ENCODE measurements around the gene LTB4R. TPM values are rescaled to one million over a fixed set of nuclear protein-coding genes. Genes with fewer than 3 reads are reported as not detected.

LTB4R gene
- total and polyA plus RNA-seq, 2 donors from 2014 or later, result 4.6 to 9.3 TPM

DNA sequence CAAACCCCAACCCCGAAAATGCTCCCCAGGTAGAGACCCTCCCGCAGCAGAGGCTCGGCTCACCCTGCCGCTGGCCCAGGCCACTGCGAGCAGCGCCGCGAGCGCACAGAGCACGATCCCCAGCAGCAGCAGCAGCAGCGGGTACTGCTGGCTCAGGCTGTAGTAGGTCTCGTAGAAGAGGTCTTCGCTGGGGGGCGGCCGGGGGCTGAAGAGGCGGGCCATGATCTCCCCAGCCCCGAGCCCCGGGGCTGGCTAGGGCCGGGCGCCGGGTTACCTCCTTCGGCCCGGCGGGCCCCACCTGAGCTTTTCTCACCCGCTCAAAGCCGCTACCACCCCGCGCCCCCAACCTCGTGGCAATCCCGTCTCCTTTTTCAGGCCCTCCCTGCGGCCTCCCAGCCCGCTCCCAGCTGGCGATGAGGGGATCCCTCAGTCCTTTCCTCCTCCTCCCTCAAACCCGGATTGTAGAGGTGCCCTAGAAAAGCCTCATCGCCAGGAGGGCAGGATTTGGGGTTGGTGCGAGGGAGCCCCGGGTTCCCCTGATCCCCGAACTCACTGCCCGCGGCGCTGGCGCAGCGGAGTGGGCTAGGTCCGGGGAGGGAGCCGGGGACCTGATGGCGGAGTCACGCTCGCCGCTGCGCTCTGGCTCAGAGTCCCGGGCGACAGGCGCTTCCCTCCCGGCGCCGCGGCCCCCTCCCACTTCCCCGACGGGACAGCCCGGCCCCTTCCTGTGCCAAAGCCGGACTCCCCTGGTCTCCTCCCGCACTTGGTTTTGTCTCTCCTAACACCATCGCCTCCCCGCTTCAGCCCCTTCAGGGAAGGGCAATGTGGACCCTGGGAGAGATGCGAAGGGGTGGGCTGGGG, 23.4 kb downstream of the LTB4R start, which contains the start of gene ADCY4:
Gene ADCY4, minus strand, starts transcription at position 641 of the 861 bp plus-strand sequence. Its CDS starts 419 bp downstream, at position 222.
- Histone ChIP-seq H3K4me1 (ENCODE audit: control insufficient read depth in 2 of 3, insufficient read depth in 2 of 3, low read depth in 1 of 3, low read length in 3 of 3) (peaks cover 0 to 19% (median 10%) of the 10 kb centered on the region in 3 donors), H3K9me3 (ENCODE audit: control insufficient read depth in 2 of 3, insufficient read depth in 1 of 3, low read length in 3 of 3) (no peaks in the 10 kb centered on the region), H3K9ac (ENCODE audit: low read length in 3 of 3) (peak within 1 kb of the TSS in 2 of 3 donors; percentile 29 to 55), H3K4me3 (ENCODE audit: low read length in 3 of 3) (peak within 1 kb of the TSS; percentile 46 to 51 (median 50)), H3K27ac (ENCODE audit: low read depth in 2 of 2, low read length in 2 of 2) (peak within 1 kb of the TSS; percentile 48 to 76), H3K27me3 (ENCODE audit: control insufficient read depth, insufficient read depth, low read length) (peaks cover 14% of the 10 kb centered on the region), H3K36me3 (ENCODE audit: control insufficient read depth in 2 of 3, insufficient read depth in 3 of 3, low read length in 3 of 3) (no peaks in the 10 kb centered on the region)
- TF ChIP-seq, protein P1, sequence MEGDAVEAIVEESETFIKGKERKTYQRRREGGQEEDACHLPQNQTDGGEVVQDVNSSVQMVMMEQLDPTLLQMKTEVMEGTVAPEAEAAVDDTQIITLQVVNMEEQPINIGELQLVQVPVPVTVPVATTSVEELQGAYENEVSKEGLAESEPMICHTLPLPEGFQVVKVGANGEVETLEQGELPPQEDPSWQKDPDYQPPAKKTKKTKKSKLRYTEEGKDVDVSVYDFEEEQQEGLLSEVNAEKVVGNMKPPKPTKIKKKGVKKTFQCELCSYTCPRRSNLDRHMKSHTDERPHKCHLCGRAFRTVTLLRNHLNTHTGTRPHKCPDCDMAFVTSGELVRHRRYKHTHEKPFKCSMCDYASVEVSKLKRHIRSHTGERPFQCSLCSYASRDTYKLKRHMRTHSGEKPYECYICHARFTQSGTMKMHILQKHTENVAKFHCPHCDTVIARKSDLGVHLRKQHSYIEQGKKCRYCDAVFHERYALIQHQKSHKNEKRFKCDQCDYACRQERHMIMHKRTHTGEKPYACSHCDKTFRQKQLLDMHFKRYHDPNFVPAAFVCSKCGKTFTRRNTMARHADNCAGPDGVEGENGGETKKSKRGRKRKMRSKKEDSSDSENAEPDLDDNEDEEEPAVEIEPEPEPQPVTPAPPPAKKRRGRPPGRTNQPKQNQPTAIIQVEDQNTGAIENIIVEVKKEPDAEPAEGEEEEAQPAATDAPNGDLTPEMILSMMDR (IDR thresholded peaks at IDR 0.05; ENCODE audit: borderline replicate concordance, extremely low read depth, insufficient read depth), result no peak
- intact Hi-C loops (cut with DNase I), result loop anchor here (5.0 kb wide), 1 partner anchor 103 kb away; no protein-coding TSS in a partner anchor
- FAIRE-seq (no peak), DNase-seq (peak; percentile 43 to 88 (median 69))

DNA sequence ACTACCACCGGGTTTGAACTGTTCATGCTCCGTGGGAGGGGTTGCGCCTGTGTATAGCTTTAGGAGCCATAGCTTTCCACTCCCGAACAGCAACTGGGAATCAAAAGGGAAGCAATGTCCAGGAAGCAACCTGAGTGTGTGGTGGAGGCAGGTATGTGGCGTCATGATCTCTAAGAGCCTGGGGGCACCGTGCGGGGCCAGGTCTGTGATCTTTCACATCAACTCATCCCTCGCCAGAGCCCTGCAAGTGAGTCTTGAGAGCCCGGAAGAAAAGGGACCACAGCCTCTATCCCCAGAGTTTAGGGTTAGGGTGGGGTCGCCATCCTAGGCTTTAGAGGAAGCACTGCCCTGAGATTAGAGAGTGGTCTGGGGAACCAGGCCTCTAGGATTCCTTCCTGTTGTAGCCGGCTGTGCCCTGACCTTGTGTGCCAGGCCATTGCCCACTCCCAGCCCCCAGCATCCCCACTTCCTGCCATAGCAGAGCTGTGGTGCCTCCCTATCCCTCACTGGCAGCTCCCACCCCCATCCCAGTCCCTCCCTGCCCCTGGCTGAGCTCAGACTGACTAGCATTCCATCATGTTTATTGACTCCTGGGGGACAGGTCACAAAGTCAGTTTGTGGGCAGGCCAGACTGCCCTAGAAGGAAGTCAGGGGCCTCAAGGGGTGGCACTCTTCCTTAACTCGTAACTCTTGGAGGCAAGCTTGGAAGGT, 24.3 kb downstream of the LTB4R start:
- Histone ChIP-seq H3K4me1 (ENCODE audit: control insufficient read depth in 2 of 3, insufficient read depth in 2 of 3, low read depth in 1 of 3, low read length in 3 of 3) (peaks cover 0 to 20% (median 10%) of the 10 kb centered on the region in 3 donors), H3K36me3 (ENCODE audit: control insufficient read depth in 2 of 3, insufficient read depth in 3 of 3, low read length in 3 of 3) (no peaks in the 10 kb centered on the region), H3K4me3 (ENCODE audit: low read length in 3 of 3) (peak overlapping the region in 1 of 3 donors; percentile 50), H3K9ac (ENCODE audit: low read length in 3 of 3) (no peak overlapping the region), H3K27me3 (ENCODE audit: control insufficient read depth, insufficient read depth, low read length) (peaks cover 14% of the 10 kb centered on the region), H3K9me3 (ENCODE audit: control insufficient read depth in 2 of 3, insufficient read depth in 1 of 3, low read length in 3 of 3) (no peaks in the 10 kb centered on the region), H3K27ac (ENCODE audit: low read depth in 2 of 2, low read length in 2 of 2) (no peak overlapping the region)
- TF ChIP-seq, protein P1 (IDR thresholded peaks at IDR 0.05; ENCODE audit: borderline replicate concordance, extremely low read depth, insufficient read depth), result no peak
- DNase-seq, result peak in 4 of 5 donors; percentile 62 to 75 (median 72)
- intact Hi-C loops (cut with DNase I), result loop anchor here (5.0 kb wide), 1 partner anchor 102 kb away; no protein-coding TSS in a partner anchor
- no peak for FAIRE-seq

DNA sequence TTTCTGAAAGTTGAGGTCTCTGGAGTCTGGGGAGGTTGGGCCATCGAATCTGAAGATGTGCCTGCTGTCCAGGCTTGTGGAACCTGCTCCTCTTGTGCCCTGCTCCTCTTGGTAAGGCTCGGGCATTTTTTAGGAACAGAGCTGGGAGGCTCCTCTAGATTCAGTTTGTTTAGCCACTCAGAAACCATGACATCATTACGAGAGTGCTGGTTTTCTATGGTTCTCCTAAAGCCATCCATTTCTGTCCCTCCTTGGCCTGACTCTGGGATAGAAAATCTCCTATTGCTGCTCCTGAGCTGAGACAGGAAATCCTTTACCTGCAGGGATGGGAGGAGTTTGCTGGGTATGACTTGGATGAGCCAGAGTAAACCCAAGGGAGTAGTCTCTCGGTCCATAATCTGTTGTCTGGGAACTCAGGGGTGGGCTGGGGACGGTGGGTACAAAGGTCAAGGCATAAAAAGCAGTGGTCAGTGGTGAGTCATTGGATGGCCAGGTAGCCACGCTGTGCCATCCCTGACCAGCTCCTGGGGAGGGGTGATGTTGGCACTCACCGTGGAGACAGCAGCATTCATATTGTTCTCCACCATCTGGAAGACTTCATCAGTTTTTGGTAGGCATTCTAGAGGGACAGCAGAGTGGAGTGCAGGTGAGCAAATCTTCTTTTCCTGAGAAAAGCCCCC, 26.0 kb downstream of the LTB4R start:
- peaks cover 0 to 14% (median 8%) of the 10 kb centered on the region in 3 donors for H3K4me1 ChIP-seq (ENCODE audit: control insufficient read depth in 2 of 3, insufficient read depth in 2 of 3, low read depth in 1 of 3, low read length in 3 of 3)
- H3K27me3 ChIP-seq (ENCODE audit: control insufficient read depth, insufficient read depth, low read length), result peaks cover 12% of the 10 kb centered on the region
- H3K36me3 ChIP-seq (ENCODE audit: control insufficient read depth in 2 of 3, insufficient read depth in 3 of 3, low read length in 3 of 3), result no peaks in the 10 kb centered on the region
- TF ChIP-seq, protein P1 (IDR thresholded peaks at IDR 0.05; ENCODE audit: borderline replicate concordance, extremely low read depth, insufficient read depth), result no peak
- FAIRE-seq, result no peak
- no peak overlapping the region for H3K4me3 ChIP-seq (ENCODE audit: low read length in 3 of 3)
- no peak overlapping the region for H3K27ac ChIP-seq (ENCODE audit: low read depth in 2 of 2, low read length in 2 of 2)
- intact Hi-C loops (cut with DNase I), result loop anchor here (5.0 kb wide), 1 partner anchor 100 kb away; no protein-coding TSS in a partner anchor
- no peaks in the 10 kb centered on the region for H3K9me3 ChIP-seq (ENCODE audit: control insufficient read depth in 2 of 3, insufficient read depth in 1 of 3, low read length in 3 of 3)
- no peak overlapping the region for H3K9ac ChIP-seq (ENCODE audit: low read length in 3 of 3)
- DNase-seq, result no peak
